SK-N-SH (cell line): ENCODE results near the gene EML1. TPM values are rescaled to one million over a fixed set of nuclear protein-coding genes. Genes with fewer than 3 reads are reported as not detected.

Source experiments
- CTCF ChIA-PET: fragments of 300-600, 350-600 bp; formaldehyde crosslinking; extraction: SDS; loops from one replicate; lab custom pipeline; 2021; lab: Yijun Ruan, JAX
- POLR2A ChIA-PET: fragments of 350-600 bp; sonication (Branson Sonifier 250); formaldehyde crosslinking; extraction: SDS; loops from one replicate; lab custom pipeline; 2020; ENCODE audit warnings: antibody characterized with exemption, inconsistent platforms; lab: Yijun Ruan, JAX
- DNase-seq: peaks from one replicate; pipeline ENCODE4 v3.0.0; 2012
- H2AFZ ChIP-seq: fragments of 200-600 bp; sonication (generic); 2 replicates; pipeline ENCODE4 v1.8.1; 2016; ENCODE audit warnings: antibody characterized with exemption, mild to moderate bottlenecking, low read depth
- H3F3A ChIP-seq: fragments of 200-600 bp; sonication (generic); replicated peaks from 2 replicates; pipeline ENCODE3; 2016; ENCODE audit warnings: antibody characterized with exemption, mild to moderate bottlenecking; ENCODE audit not compliant: insufficient read depth
- H3K27ac ChIP-seq, 2 experiments: fragments of 200-500 bp in 1 of 2; fragments of 200-600 bp in 1 of 2; sonication (Bioruptor generic) in 1 of 2; sonication (generic), shearing (Covaris generic) in 1 of 2; 2 replicates each; pipeline versions ENCODE4 v1.5.1 to v1.6.1; 2014 to 2016; ENCODE audit warnings: low read depth in 2 of 2, inconsistent platforms in 1 of 2, low read length in 1 of 2, mild to moderate bottlenecking in 1 of 2, mixed read lengths in 1 of 2
- H3K27me3 ChIP-seq: fragments of 200-600 bp; sonication (generic), shearing (Covaris generic); 2 replicates; pipeline ENCODE4 v1.6.1; 2016; ENCODE audit warnings: mixed run types; ENCODE audit not compliant: insufficient read depth
- H3K36me3 ChIP-seq, 2 experiments: fragments of 200-500 bp in 1 of 2; fragments of 200-600 bp in 1 of 2; sonication (Bioruptor generic) in 1 of 2; sonication (generic) in 1 of 2; replicated peaks in 1 of 2; 2 replicates each; pipeline versions ENCODE3 to v1.5.1; 2014 to 2016; ENCODE audit warnings: low read length in 1 of 2, mild to moderate bottlenecking in 1 of 2; ENCODE audit not compliant: insufficient read depth in 2 of 2, control insufficient read depth in 1 of 2
- H3K4me1 ChIP-seq, 2 experiments: fragments of 200-500 bp in 1 of 2; fragments of 200-600 bp in 1 of 2; sonication (Bioruptor generic) in 1 of 2; sonication (generic), shearing (Covaris generic) in 1 of 2; 2 replicates each; pipeline versions ENCODE4 v1.5.1 to v1.6.1; 2014 to 2016; ENCODE audit warnings: low read depth in 1 of 2, low read length in 1 of 2, mixed run types in 1 of 2; ENCODE audit not compliant: insufficient read depth in 2 of 2, control insufficient read depth in 1 of 2
- H3K4me2 ChIP-seq: fragments of 200-600 bp; sonication (generic), shearing (Covaris generic); 2 replicates; pipeline ENCODE4 v1.6.1; 2017; ENCODE audit warnings: mixed run types
- H3K4me3 ChIP-seq, 2 experiments: fragments of 200-500 bp in 1 of 2; fragments of 200-600 bp in 1 of 2; sonication (Bioruptor generic) in 1 of 2; sonication (generic), shearing (Covaris generic) in 1 of 2; 2 replicates each; pipeline versions ENCODE4 v1.5.1 to v1.8.1; 2014 to 2016; ENCODE audit warnings: low read depth in 2 of 2, inconsistent platforms in 1 of 2, low read length in 1 of 2, mild to moderate bottlenecking in 1 of 2, mixed read lengths in 1 of 2, moderate library complexity in 1 of 2
- H3K79me2 ChIP-seq: fragments of 200-600 bp; sonication (generic); 2 replicates; pipeline ENCODE4 v1.8.1; 2017; ENCODE audit warnings: mild to moderate bottlenecking; ENCODE audit not compliant: insufficient read depth
- H3K9ac ChIP-seq: fragments of 200-600 bp; sonication (generic); 2 replicates; pipeline ENCODE4 v1.6.1; 2017; ENCODE audit warnings: mixed run types
- H3K9me2 ChIP-seq: fragments of 200-600 bp; sonication (generic); 2 replicates; pipeline ENCODE4 v1.6.1; 2017; ENCODE audit warnings: mixed run types
- H3K9me3 ChIP-seq: fragments of 200-600 bp; sonication (generic); 2 replicates; pipeline ENCODE4 v1.6.1; 2017; ENCODE audit warnings: mixed run types, mild to moderate bottlenecking, moderate library complexity
- H4K20me1 ChIP-seq: fragments of 200-600 bp; sonication (generic); 2 replicates; pipeline ENCODE4 v1.6.1; 2017; ENCODE audit warnings: mild to moderate bottlenecking, mixed run types; ENCODE audit not compliant: insufficient read depth
- CTCF ChIP-seq: fragments of 200-600 bp; sonication (generic); IDR thresholded peaks from 2 replicates; pipeline ENCODE4 v1.6.1; 2017; ENCODE audit warnings: antibody characterized with exemption, mild to moderate bottlenecking, moderate library complexity
- EZH2phosphoT487 ChIP-seq: fragments of 200-600 bp; sonication (generic); IDR thresholded peaks from 2 replicates; pipeline ENCODE4 v1.6.1; 2017; ENCODE audit warnings: low read depth, mixed run types, mild to moderate bottlenecking, antibody characterized with exemption, moderate library complexity, borderline replicate concordance
- GABPA ChIP-seq: IDR thresholded peaks from 2 replicates; pipeline ENCODE4 v1.4.0; 2012; ENCODE audit warnings: low read depth, mild to moderate bottlenecking
- GATA2 ChIP-seq: sonication (generic); formaldehyde crosslinking; IDR thresholded peaks from 2 replicates; pipeline ENCODE4 v1.5.0; 2020; ENCODE audit warnings: mild to moderate bottlenecking, missing genetic modification reagents
- IRF3 ChIP-seq: fragments of 150-350 bp; IDR thresholded peaks from 2 replicates; pipeline ENCODE4 v1.6.1; 2016; ENCODE audit warnings: mild to moderate bottlenecking, low read depth, low read length
- NRF1 ChIP-seq: IDR thresholded peaks from 2 replicates; pipeline ENCODE4 v1.6.1; 2012; ENCODE audit warnings: low read depth, mild to moderate bottlenecking, low read length
- RAD21 ChIP-seq: IDR thresholded peaks from 2 replicates; pipeline ENCODE4 v1.6.1; 2012; ENCODE audit warnings: mild to moderate bottlenecking, low read length
- RCOR1 ChIP-seq: fragments of 150-350 bp; IDR thresholded peaks from 2 replicates; pipeline ENCODE4 v1.6.1; 2017; ENCODE audit warnings: antibody characterized with exemption, low read length
- REST ChIP-seq: IDR thresholded peaks from 2 replicates; pipeline ENCODE4 v1.6.1; 2012; ENCODE audit warnings: mild to moderate bottlenecking, low read depth, low read length, moderate library complexity
- RFX5 ChIP-seq: IDR thresholded peaks from 2 replicates; pipeline ENCODE4 v1.6.1; 2012; ENCODE audit warnings: mild to moderate bottlenecking, improper control_type of control experiment, low read length
- RXRA ChIP-seq: IDR thresholded peaks from 2 replicates; pipeline ENCODE4 v1.4.0; 2012; ENCODE audit warnings: low read depth, mild to moderate bottlenecking, borderline replicate concordance
- SIN3A ChIP-seq: IDR thresholded peaks from 2 replicates; pipeline ENCODE4 v1.6.1; 2012; ENCODE audit warnings: low read depth, mild to moderate bottlenecking, low read length, moderate library complexity, borderline replicate concordance
- TAF1 ChIP-seq: IDR thresholded peaks from 2 replicates; pipeline ENCODE4 v1.6.1; 2012; ENCODE audit warnings: low read depth, mild to moderate bottlenecking, low read length, moderate library complexity, borderline replicate concordance
- TCF12 ChIP-seq: IDR thresholded peaks from 2 replicates; pipeline ENCODE4 v1.4.0; 2012
- TEAD4 ChIP-seq: IDR thresholded peaks from 2 replicates; pipeline ENCODE4 v1.4.0; 2012; ENCODE audit warnings: mild to moderate bottlenecking, borderline replicate concordance; ENCODE audit not compliant: insufficient read depth
- USF2 ChIP-seq: fragments of 150-350 bp; IDR thresholded peaks from 2 replicates; pipeline ENCODE4 v1.6.1; 2017; ENCODE audit warnings: antibody characterized with exemption, low read length, low read depth, borderline replicate concordance
- ZBTB33 ChIP-seq: IDR thresholded peaks from 2 replicates; pipeline ENCODE4 v1.4.0; 2012; ENCODE audit warnings: low read depth, borderline replicate concordance
- WGBS: methylation state at CpG from one replicate; pipeline ENCODE4 v1.1.6; 2017; ENCODE audit warnings: low lambda C conversion rate; 5-methylcytosine and 5-hydroxymethylcytosine counted together
- polyA plus RNA-seq, 3 experiments: library from polyadenylated mRNA; depleted of rRNA; stranded (reverse); fragments of >200 nt; gene quantifications; 2 replicates each; pipeline ENCODE4 v1.2.3, GENCODE V29; 2012

Gene EML1
- polyA plus RNA-seq, 1 of the 3 experiments (the other 2 are of a cell fraction), result 6.3 TPM

GRCh38 chr14:99941211-99941610, 148.0 kb downstream of the EML1 start:
- CTCF ChIA-PET, result interaction anchor here (0.8 to 1.7 kb wide), 2 partner anchors 14 to 192 kb away, joined by 3 read pairs; no protein-coding TSS in a partner anchor
- H2AFZ ChIP-seq, result no peak overlapping the region
- H3K4me1 ChIP-seq, result no peaks in the 10 kb centered on the region
- H3K9me3 ChIP-seq, result no peaks in the 10 kb centered on the region
- no peak for DNase-seq
- 73% methylated on average over 1 of the region's 1 CpG for WGBS
- POLR2A ChIA-PET, result no interaction called here
- H3K27ac ChIP-seq, result no peak overlapping the region
- H3K79me2 ChIP-seq, result no peaks in the 10 kb centered on the region
- TF ChIP-seq RCOR1 (no peak), RAD21 (no peak), RFX5 (no peak), NRF1 (no peak), TAF1 (no peak)
- H3K27me3 ChIP-seq, result no peaks in the 10 kb centered on the region
- H3K4me3 ChIP-seq, result no peak overlapping the region
- no peak overlapping the region for H3K9ac ChIP-seq
- H3K4me2 ChIP-seq, result no peak overlapping the region
- peaks cover 3 to 7% of the 10 kb centered on the region in 2 experiments for H3K36me3 ChIP-seq
- no peaks in the 10 kb centered on the region for H3K9me2 ChIP-seq
- H4K20me1 ChIP-seq, result no peaks in the 10 kb centered on the region
- no peaks in the 10 kb centered on the region for H3F3A ChIP-seq

- Histone ChIP-seq H3K36me3 (peaks cover 3 to 7% of the 10 kb centered on the region in 2 experiments), H3K9me2 (no peaks in the 10 kb centered on the region), H4K20me1 (no peaks in the 10 kb centered on the region), H3K4me3 (no peak overlapping the region), H3K9ac (no peak overlapping the region), H3K27me3 (no peaks in the 10 kb centered on the region), H3K4me2 (no peak overlapping the region), H3K27ac (no peak overlapping the region), H3K4me1 (no peaks in the 10 kb centered on the region), H3K9me3 (no peaks in the 10 kb centered on the region), H3K79me2 (no peaks in the 10 kb centered on the region), H2AFZ (no peak overlapping the region), H3F3A (no peaks in the 10 kb centered on the region)
- WGBS, result 92% methylated on average over 9 of the region's 9 CpGs
- DNase-seq, result no peak
- ChIA-PET CTCF (no interaction called here), POLR2A (no interaction called here)
- no peak for TF ChIP-seq TCF12
- no peak for TF ChIP-seq ZBTB33
- TF ChIP-seq REST, result no peak
- no peak for TF ChIP-seq IRF3
- TF ChIP-seq TEAD4, result no peak
- no peak for TF ChIP-seq USF2
- no peak for TF ChIP-seq RXRA
- no peak for TF ChIP-seq RAD21
- no peak for TF ChIP-seq CTCF
- no peak for TF ChIP-seq EZH2phosphoT487
- no peak for TF ChIP-seq GATA2 (CRISPR knock-in tag)
- no peak for TF ChIP-seq SIN3A
- no peak for TF ChIP-seq NRF1
- no peak for TF ChIP-seq GABPA
Observed at GRCh38 chr14:99943620-99944019, 150.4 kb downstream of the EML1 start.
